GM12872 (cell line): ENCODE measurements around the gene ZNF793.

Source experiments
- TF ChIP-seq, protein P1 (sequence below): IDR thresholded peaks from 3 replicates; pipeline ENCODE4 v1.5.1; 2011; ENCODE audit warnings: low read depth, mild to moderate bottlenecking, low read length, moderate library complexity; ENCODE audit not compliant: insufficient read depth

The ZNF793 gene

DNA sequence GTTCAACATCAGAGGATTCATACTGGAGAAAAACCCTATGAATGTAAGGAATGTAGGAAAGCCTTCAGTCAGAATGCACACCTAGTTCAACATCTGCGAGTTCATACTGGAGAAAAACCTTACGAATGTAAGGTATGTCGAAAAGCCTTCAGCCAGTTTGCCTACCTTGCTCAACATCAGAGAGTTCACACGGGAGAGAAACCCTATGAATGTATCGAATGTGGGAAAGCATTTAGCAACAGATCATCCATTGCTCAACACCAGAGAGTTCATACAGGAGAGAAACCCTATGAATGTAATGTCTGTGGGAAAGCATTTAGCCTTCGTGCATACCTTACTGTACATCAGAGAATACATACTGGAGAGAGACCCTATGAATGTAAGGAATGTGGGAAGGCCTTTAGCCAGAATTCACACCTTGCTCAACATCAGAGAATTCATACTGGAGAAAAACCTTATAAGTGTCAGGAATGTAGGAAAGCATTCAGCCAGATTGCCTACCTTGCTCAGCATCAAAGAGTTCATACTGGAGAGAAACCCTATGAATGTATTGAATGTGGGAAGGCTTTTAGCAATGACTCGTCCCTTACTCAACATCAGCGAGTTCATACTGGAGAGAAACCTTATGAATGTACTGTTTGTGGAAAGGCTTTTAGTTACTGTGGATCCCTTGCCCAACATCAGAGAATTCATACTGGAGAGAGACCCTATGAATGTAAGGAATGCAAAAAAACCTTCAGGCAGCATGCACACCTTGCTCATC is 22.2 kb upstream of the ZNF793 start:
- TF ChIP-seq, protein P1, sequence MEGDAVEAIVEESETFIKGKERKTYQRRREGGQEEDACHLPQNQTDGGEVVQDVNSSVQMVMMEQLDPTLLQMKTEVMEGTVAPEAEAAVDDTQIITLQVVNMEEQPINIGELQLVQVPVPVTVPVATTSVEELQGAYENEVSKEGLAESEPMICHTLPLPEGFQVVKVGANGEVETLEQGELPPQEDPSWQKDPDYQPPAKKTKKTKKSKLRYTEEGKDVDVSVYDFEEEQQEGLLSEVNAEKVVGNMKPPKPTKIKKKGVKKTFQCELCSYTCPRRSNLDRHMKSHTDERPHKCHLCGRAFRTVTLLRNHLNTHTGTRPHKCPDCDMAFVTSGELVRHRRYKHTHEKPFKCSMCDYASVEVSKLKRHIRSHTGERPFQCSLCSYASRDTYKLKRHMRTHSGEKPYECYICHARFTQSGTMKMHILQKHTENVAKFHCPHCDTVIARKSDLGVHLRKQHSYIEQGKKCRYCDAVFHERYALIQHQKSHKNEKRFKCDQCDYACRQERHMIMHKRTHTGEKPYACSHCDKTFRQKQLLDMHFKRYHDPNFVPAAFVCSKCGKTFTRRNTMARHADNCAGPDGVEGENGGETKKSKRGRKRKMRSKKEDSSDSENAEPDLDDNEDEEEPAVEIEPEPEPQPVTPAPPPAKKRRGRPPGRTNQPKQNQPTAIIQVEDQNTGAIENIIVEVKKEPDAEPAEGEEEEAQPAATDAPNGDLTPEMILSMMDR: no peak

DNA sequence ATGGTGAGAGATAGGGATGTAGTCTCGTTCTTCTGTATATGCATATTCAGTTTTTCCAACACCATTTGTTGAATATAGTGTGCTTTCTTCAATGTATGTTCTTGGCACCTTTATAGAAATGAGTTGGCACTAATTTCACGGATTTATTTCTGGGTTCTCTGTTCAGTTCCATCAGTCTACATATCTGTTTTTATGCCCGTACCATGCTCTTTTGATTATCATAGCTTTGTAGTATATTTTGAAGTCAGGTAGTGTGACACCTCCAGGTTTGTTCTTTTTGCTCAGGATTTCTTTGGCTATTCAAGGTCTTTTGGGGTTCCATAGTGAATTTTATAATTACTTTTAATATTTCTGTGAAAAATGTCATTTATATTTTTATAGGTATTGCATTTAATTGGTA is 14.5 kb upstream of the ZNF793 start:
- TF ChIP-seq, protein P1: no peak

DNA sequence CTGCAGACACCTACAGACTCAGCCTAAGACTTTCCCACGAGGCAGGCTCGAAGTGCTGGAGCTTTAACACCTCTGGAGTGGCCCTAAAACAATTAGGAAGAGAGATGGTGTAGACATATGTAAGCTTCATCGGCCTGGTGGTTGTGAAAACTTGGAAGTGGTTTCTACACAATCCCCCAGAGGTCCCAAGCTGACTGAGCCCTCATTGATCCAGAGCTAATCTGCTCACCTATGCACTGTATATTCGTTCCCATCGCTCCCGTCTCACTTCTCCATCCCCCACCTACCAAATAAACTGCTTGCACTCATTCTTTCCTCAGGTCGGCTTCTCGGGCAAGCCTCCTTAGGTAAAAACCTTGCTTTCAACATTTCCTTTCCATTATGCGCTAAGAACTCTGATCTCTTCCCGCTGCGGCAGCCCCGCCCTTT is 767 bp upstream of the ZNF793 start:
- TF ChIP-seq, protein P1: no peak

DNA sequence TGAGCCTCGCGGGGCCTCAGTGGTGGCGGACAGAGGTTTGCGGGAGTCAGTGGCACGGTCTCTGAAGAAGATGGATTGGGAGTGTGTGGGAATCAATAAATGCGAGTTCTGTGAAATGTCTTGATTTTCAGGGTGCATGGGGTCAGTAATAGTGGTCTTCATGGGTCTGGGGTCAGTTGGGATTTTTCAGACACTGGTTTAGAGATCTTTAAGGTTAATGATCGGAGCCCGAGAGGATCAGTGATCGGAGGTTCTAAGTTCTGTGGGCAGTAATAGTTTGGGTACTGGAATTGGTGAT is 377 bp downstream of the ZNF793 start:
- TF ChIP-seq, protein P1: no peak

DNA sequence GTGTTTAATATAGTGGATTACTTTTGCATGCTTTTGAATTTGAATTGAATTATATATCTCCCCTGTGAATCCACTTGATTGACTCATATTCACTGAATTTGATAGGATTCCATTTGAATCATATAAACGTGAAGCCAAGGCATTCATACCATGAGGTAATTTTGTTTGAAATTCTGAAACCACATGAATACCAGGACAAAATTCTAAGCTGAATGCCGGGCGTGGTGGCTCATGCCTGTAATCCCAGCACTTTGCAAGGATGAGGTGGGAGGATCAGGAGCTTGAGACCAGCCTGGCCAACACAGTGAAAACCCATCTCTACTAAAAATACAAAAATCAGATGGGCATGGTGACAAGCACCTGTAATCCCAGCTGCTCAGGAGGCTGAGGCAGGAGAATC is 4.4 kb downstream of the ZNF793 start:
- TF ChIP-seq, protein P1: no peak

DNA sequence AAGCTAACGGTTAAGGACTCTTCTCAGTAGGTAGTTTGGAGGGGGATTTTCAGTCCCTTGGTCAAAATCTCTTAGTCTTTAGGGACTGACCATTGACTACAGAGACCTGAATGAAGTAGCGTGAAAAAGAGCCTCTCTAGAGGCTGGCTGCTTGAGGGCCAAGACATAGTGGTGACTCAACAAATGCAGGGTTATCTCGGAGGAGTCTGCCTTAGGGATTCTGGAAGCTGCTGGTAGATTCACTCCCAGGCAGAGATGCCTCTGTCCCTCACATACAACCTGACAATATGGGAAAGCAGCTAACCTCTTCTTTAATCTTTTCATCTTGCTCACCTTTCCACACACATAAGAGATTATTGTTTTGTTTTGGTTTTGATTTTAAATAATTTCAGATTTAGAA is 5.1 kb downstream of the ZNF793 start:
- TF ChIP-seq, protein P1: no peak

DNA sequence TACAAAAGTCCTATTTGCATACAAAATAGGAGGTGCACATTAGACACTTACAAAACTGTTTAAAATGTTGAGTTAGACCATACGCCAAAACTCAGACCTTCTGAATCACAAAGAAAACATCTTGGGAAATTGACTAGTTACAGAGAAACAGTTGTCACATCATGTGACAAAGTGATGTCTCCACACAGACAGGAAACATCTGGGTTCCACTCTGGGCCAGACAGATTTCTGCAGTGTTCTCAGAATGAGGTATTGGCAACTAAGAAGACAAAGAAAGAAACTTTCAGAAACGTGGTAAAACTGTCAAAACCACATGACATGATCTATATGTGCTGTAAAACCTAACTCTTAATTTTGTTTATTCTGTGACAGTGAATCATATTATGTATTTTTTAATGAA is 6.7 kb downstream of the ZNF793 start:
- TF ChIP-seq, protein P1: no peak
